HPDE6-E6E7 (cell line): ENCODE results near the gene ZNF487.
A peak's percentile ranks its signal among the peaks of the same experiment; 100 is the strongest.
"Not testable (repeated sequence)": the region's sequence is repeated elsewhere in the genome, so short reads cannot be mapped to it uniquely, and the experiment has no call there.

Experiments used
- DNase-seq: peaks from one replicate; pipeline ENCODE4 v3.0.0; 2011; ENCODE audit warnings: missing footprints; ENCODE audit errors: extremely low spot score

ZNF487 gene

GRCh38 chr10:43404704-43405084, 32.2 kb upstream of the ZNF487 start:
- no peak for DNase-seq

GRCh38 chr10:43407148-43407575, 29.7 kb upstream of the ZNF487 start:
- no peak for DNase-seq

GRCh38 chr10:43407576-43408330, 29.2 kb upstream of the ZNF487 start:
- DNase-seq, result peak; percentile 76

GRCh38 chr10:43408331-43408709, 28.6 kb upstream of the ZNF487 start:
- DNase-seq, result no peak

GRCh38 chr10:43408710-43409384, 28.1 kb upstream of the ZNF487 start, which contains the start of gene HNRNPF:
Gene HNRNPF, minus strand, starts transcription at chr10:43409186. Its CDS starts 21,302 bp downstream, at chr10:43387884.
- DNase-seq, result peak; percentile 84

GRCh38 chr10:43409385-43410109, 27.4 kb upstream of the ZNF487 start:
- no peak for DNase-seq

GRCh38 chr10:43410345-43410744, 26.6 kb upstream of the ZNF487 start:
- DNase-seq, result no peak

GRCh38 chr10:43411536-43411935, 25.4 kb upstream of the ZNF487 start:
- DNase-seq, result no peak

- DNase-seq, result no peak
These were observed 21.4 kb upstream of the ZNF487 start for GRCh38 chr10:43415544-43415943.

- no peak for DNase-seq
These were observed 18.8 kb upstream of the ZNF487 start for GRCh38 chr10:43417950-43418768.

- DNase-seq, result no peak
These were observed 16.9 kb upstream of the ZNF487 start for GRCh38 chr10:43419997-43420368.

GRCh38 chr10:43420369-43421200, 16.3 kb upstream of the ZNF487 start:
- DNase-seq, result no peak

- DNase-seq, result no peak
These were observed 15.8 kb upstream of the ZNF487 start for GRCh38 chr10:43421201-43421507.

GRCh38 chr10:43421519-43421918, 15.4 kb upstream of the ZNF487 start:
- DNase-seq, result no peak

- not testable (repeated sequence) for DNase-seq
These were observed 15.0 kb upstream of the ZNF487 start for GRCh38 chr10:43421944-43422343.

- no peak for DNase-seq
These were observed 12.5 kb upstream of the ZNF487 start for GRCh38 chr10:43424416-43424815.

GRCh38 chr10:43426476-43426875, 10.4 kb upstream of the ZNF487 start:
- not testable (repeated sequence) for DNase-seq

- DNase-seq, result no peak
These were observed 9.6 kb upstream of the ZNF487 start for GRCh38 chr10:43427166-43427825.

GRCh38 chr10:43430926-43431663, 5.8 kb upstream of the ZNF487 start:
- DNase-seq, result no peak
